HFF-Myc (cell line): ENCODE results near the gene NR2C2AP.

Experiments used
- DNase-seq: peaks from one replicate; pipeline ENCODE4 v3.0.0-alpha.2; 2011; ENCODE audit warnings: low read depth; ENCODE audit errors: extremely low read depth
- H3K4me3 ChIP-seq: replicated peaks from 2 replicates; pipeline ENCODE4 v1.5.1; 2011; ENCODE audit warnings: low read depth, mild to moderate bottlenecking, control low read depth, low read length
- TF ChIP-seq, protein P1 (sequence below): IDR thresholded peaks from 2 replicates; pipeline ENCODE4 v1.5.1; 2012; ENCODE audit warnings: mild to moderate bottlenecking, low read depth, low read length, control low read depth; ENCODE audit errors: missing control alignments

The NR2C2AP gene

DNA sequence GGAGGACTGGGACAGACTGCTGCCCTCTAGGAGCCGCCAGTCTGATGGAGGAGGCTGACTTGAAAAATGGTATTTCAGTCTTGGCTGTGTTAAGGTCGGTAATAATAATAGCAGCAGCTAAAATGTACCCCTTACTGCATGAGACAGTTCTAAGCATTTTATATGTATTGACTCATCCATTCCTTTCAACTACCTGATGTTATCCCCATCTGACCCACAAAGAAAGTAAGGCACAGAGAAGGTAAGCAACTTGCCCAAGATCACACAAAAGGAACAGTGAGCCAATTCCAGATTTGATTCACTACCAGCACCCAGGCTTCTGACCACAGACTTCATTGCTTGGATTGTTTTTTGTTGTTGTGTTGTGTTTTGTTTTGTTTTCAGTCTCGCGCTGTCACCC is 12.6 kb upstream of the NR2C2AP start:
- H3K4me3 ChIP-seq = no peak overlapping the region
- no peak for DNase-seq
- TF ChIP-seq, protein P1, sequence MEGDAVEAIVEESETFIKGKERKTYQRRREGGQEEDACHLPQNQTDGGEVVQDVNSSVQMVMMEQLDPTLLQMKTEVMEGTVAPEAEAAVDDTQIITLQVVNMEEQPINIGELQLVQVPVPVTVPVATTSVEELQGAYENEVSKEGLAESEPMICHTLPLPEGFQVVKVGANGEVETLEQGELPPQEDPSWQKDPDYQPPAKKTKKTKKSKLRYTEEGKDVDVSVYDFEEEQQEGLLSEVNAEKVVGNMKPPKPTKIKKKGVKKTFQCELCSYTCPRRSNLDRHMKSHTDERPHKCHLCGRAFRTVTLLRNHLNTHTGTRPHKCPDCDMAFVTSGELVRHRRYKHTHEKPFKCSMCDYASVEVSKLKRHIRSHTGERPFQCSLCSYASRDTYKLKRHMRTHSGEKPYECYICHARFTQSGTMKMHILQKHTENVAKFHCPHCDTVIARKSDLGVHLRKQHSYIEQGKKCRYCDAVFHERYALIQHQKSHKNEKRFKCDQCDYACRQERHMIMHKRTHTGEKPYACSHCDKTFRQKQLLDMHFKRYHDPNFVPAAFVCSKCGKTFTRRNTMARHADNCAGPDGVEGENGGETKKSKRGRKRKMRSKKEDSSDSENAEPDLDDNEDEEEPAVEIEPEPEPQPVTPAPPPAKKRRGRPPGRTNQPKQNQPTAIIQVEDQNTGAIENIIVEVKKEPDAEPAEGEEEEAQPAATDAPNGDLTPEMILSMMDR = no peak

DNA sequence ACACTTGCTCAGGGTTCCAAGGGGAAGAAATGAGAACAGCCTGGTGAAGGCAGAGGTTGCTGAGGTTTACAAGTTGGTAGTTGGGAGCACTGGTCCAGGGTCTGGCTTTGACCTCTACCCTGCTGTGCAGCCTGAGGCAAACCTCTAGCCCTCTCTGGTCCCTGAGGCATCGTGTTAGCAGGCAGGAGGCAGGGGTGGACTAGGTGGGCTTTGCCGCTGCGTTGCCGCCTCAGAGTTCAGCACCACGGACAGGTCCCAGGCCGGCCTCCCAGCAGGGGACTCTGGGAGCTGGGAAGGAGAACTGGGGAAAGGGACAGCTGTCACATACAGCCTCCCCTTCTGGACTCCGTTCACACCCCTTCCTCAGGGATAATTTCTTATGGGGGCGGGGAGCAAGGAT is 11.7 kb upstream of the NR2C2AP start:
- TF ChIP-seq, protein P1 = no peak
- DNase-seq = no peak
- no peak overlapping the region for H3K4me3 ChIP-seq

DNA sequence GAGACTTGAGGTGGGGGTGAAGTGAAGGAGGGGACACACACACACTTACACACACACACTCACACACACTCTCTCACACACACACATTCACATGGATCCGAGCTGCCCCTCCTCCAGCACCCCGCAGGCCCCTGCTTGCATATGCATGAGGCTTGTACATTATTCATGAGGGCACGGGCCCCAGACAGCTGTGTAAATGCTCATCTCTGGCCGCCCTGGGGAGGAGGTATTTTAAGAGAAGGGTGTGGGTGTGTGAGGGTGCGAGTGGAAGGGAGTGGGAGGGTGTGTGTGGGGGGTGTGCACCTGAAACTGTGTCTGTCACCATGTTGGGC is 10.9 kb upstream of the NR2C2AP start:
- DNase-seq = no peak
- TF ChIP-seq, protein P1 = no peak
- no peak overlapping the region for H3K4me3 ChIP-seq

DNA sequence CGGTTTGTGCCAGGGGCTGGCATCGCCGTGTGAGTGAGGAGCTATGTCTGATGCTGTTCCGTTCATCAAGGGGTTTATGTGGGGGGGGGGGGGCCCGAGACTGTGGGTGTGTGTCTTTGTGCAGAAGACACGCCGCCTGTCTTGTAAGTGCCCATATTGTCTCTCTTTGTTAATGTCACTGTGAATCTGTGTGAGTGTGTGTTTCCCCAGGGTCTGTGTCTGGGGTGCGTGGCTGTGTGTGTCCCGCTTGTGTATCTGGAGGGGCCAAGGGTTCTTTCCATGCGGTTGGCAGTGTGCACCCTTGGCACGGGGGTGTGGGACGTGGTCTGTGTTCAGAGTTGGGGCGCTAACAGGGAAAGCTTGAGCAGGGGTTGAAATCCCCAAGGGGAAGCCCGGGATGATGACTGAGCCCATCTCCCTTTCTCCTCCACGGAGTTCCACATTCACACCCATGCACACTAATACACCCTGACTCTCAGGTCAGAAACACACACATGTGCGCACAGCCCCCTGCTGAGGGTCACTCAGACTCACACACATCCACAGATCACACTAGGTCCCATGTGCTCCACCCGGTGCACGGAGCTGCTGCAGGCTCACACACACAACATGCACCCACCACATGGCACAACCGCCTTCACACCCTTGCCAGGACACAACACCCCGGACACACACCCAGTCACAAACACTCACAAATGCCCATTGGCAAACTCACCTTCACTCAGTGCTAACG is 10.4 kb upstream of the NR2C2AP start:
- TF ChIP-seq, protein P1 = no peak
- H3K4me3 ChIP-seq = no peak overlapping the region
- DNase-seq = no peak

DNA sequence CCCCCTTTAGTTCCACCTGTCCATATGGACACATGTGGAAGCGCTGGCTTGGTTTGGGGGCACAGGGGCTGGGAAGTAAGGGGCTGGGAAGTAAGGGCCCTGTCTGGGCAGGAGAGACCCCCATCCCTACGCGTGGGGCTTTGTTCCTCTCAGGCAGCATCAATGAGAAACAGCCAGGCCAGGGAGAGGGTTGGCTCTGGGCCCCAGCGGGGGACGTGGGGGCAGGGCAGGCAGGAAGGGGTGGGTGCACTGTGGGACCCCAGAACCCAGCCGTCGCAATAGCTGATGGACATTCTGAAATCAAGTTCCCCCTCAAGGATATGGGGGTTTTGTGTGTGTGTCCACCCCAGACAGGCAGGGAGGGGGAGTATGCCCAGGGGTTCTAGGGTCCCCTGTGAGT is 9.7 kb upstream of the NR2C2AP start:
- no peak for DNase-seq
- TF ChIP-seq, protein P1 = no peak
- no peak overlapping the region for H3K4me3 ChIP-seq

DNA sequence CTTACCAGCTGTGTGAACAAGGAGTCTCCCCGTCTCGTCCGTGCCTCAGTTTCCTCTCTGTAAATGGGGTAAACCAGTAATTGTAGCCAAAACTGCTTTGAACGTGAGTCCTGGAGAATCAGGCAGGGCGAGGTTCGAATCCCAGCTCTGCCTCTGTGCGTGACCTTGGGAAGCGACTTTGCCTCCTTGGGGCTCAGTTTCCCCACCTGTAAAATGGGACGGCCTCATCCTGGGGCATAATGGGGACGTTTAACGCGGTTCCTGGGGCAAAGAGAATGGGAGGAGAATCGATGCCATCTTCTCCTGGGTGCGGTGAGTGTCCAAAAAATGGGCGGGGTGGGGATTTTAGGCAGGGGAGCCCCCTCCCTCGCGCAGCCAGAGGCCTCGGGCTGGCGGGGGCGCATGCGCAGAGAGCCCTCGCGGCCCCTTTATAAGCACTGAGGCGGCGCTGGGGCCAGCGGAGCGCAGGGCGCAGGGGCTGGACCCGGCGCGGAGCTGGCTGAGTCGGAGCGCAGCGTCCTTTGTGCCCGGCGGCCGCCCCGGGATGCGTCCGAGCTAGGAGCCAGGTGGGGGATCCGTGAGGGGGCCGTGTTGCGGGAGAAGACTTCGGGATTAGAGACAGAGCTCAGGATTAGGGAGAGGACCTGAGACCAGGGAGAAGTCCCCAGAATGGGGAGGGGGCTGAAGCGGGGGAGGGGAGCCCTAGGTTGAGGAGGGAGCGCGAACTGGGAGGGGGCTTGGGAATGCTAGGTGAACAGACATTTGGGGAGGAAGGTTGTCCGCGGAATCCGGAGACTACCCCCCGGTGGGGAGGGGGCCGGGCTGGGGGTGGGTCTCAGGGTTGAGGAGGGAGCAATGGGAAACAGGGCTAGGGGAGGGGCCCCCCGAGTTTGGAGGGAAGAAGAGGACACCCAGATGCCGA is 8.5 kb upstream of the NR2C2AP start, which contains the start of gene NCAN:
NCAN (plus strand) TSS at position 460 of the 922 bp plus-strand sequence. CDS start 4,996 bp downstream, outside the sequence.
- DNase-seq = no peak
- no peak within 1 kb of the TSS for H3K4me3 ChIP-seq

More for the DNA sequence above, 8.5 kb upstream of the NR2C2AP start, which contains the start of gene NCAN:
- TF ChIP-seq, protein P1 = no peak
